HepG2 (cell line): ENCODE results near the gene RAC2. TPM values are rescaled to one million over a fixed set of nuclear protein-coding genes. Genes with fewer than 3 reads are reported as not detected.

Experiments used
- ATAC-seq: fragments of 200-7000 bp; cut with Tn5 transposase; 3 replicates; pipeline ENCODE4 v1.9.1; 2020; ENCODE audit warnings: mild to moderate bottlenecking, moderate library complexity
- BruUV-seq: library from RNA; stranded (reverse); fragments of 400-500 nt; replicated peaks from 2 replicates; lab custom pipeline; 2021; lab: Mats Ljungman, UMichigan
- CTCF ChIA-PET: fragments of 300-600 bp; formaldehyde crosslinking; extraction: SDS; loops from one replicate; lab custom pipeline; 2021; ENCODE audit warnings: low total read pairs, inconsistent platforms, low intra/inter-chr PET ratio; lab: Yijun Ruan, JAX
- POLR2A ChIA-PET: fragments of 350-600 bp; sonication (Branson Sonifier 250); formaldehyde crosslinking; loops from one replicate; lab custom pipeline; 2020; ENCODE audit warnings: antibody characterized with exemption, inconsistent platforms; lab: Yijun Ruan, JAX
- DNase-seq: peaks from one replicate; pipeline ENCODE4 v3.0.0-alpha.2; 2015; ENCODE audit warnings: low spot score
- FAIRE-seq: peaks from 3 replicates; lab custom pipeline; 2011; peaks lifted over from hg19 to GRCh38; lab: Jason Lieb, UNC
- H2AFZ ChIP-seq: one replicate; pipeline ENCODE4 v1.6.1; 2011; ENCODE audit warnings: low read length, inconsistent platforms
- H3K27ac ChIP-seq: fragments of 300-600 bp; 3 replicates; pipeline ENCODE4 v1.8.0; 2011; ENCODE audit warnings: mixed run types, mild to moderate bottlenecking, mixed read lengths, low read length, inconsistent platforms; ENCODE audit not compliant: insufficient read depth; ENCODE audit errors: extremely low read length
- H3K27me3 ChIP-seq, 2 experiments: fragments of 200-600 bp in 1 of 2; 2 replicates in 1 of 2; 3 replicates in 1 of 2; pipeline versions ENCODE4 v1.6.0 to v1.8.0; 2011; ENCODE audit warnings: low read length in 2 of 2, mild to moderate bottlenecking in 2 of 2, moderate library complexity in 2 of 2, inconsistent platforms in 1 of 2; ENCODE audit not compliant: insufficient read depth in 2 of 2, control insufficient read depth in 1 of 2
- H3K36me3 ChIP-seq, 2 experiments: fragments of 200-600 bp in 1 of 2; replicated peaks in 1 of 2; 2 replicates in 1 of 2; 3 replicates in 1 of 2; pipeline versions ENCODE4 v1.5.1 to v1.8.0; 2011; ENCODE audit warnings: low read length in 2 of 2, inconsistent platforms in 1 of 2; ENCODE audit not compliant: insufficient read depth in 2 of 2, control insufficient read depth in 1 of 2
- H3K4me1 ChIP-seq: 2 replicates; pipeline ENCODE4 v1.5.1; 2012; ENCODE audit warnings: low read length, inconsistent platforms; ENCODE audit not compliant: insufficient read depth
- H3K4me2 ChIP-seq: 2 replicates; pipeline ENCODE4 v1.6.0; 2011; ENCODE audit warnings: low read depth, low read length, inconsistent platforms
- H3K4me3 ChIP-seq, 3 experiments: fragments of 200-600 bp in 1 of 3; sonication (generic), shearing (Covaris generic) in 1 of 3; replicated peaks in 1 of 3; 2 replicates each; pipeline ENCODE4 v1.5.1; 2011 to 2016; ENCODE audit warnings: low read length in 3 of 3, inconsistent platforms in 2 of 3, low read depth in 2 of 3, mild to moderate bottlenecking in 2 of 3, control low read depth in 1 of 3, mixed read lengths in 1 of 3; ENCODE audit not compliant: insufficient read depth in 1 of 3
- H3K79me2 ChIP-seq: one replicate; pipeline ENCODE4 v1.6.1; 2011; ENCODE audit warnings: low read length, inconsistent platforms; ENCODE audit not compliant: insufficient read depth
- H3K9ac ChIP-seq: 2 replicates; pipeline ENCODE4 v1.6.0; 2011; ENCODE audit warnings: mild to moderate bottlenecking, low read depth, low read length, inconsistent platforms; ENCODE audit not compliant: insufficient read depth
- H3K9me3 ChIP-seq: 2 replicates; pipeline ENCODE4 v1.5.1; 2012; ENCODE audit warnings: mild to moderate bottlenecking, low read length
- H4K20me1 ChIP-seq: 2 replicates; pipeline ENCODE4 v1.6.0; 2011; ENCODE audit warnings: inconsistent platforms, mild to moderate bottlenecking, low read length, moderate library complexity; ENCODE audit not compliant: insufficient read depth
- AGO1 ChIP-seq: fragments of 200-400 bp; formaldehyde crosslinking; IDR thresholded peaks from 2 replicates; pipeline ENCODE4 v1.6.1; 2017; ENCODE audit warnings: mild to moderate bottlenecking, low read depth, low read length, moderate library complexity; ENCODE audit not compliant: poor library complexity, severe bottlenecking
- ASH2L ChIP-seq: fragments of 300-600, 200-600 bp; sonication (generic); IDR thresholded peaks from 2 replicates; pipeline ENCODE4 v1.7.0; 2017; ENCODE audit warnings: low read depth, mild to moderate bottlenecking, moderate library complexity, mixed read lengths, low read length; ENCODE audit not compliant: insufficient read length
- CEBPZ ChIP-seq: IDR thresholded peaks from 2 replicates; pipeline ENCODE4 v1.6.1; 2012; ENCODE audit warnings: low read length, improper control_type of control experiment
- MYC ChIP-seq: sonication (generic); formaldehyde crosslinking; IDR thresholded peaks from 2 replicates; pipeline ENCODE4 v1.9.0; 2021; ENCODE audit warnings: missing genetic modification reagents, borderline replicate concordance
- PAWR ChIP-seq: sonication (generic); formaldehyde crosslinking; IDR thresholded peaks from 2 replicates; pipeline ENCODE4 v1.4.0; 2020; ENCODE audit warnings: missing genetic modification reagents, mild to moderate bottlenecking, borderline replicate concordance
- SALL1 ChIP-seq: sonication (generic); formaldehyde crosslinking; IDR thresholded peaks from 2 replicates; pipeline ENCODE4 v1.8.0; 2022; ENCODE audit warnings: mild to moderate bottlenecking, missing genetic modification reagents
- ZNF18 ChIP-seq: sonication (generic); formaldehyde crosslinking; IDR thresholded peaks from 2 replicates; pipeline ENCODE4 v1.8.0; 2022; ENCODE audit warnings: mild to moderate bottlenecking, missing genetic modification reagents; ENCODE audit not compliant: insufficient replicate concordance
- ZNF180 ChIP-seq: sonication (generic); formaldehyde crosslinking; IDR thresholded peaks from 2 replicates; pipeline ENCODE4 v1.4.0; 2020; ENCODE audit warnings: low read depth, missing genetic modification reagents, borderline replicate concordance
- ZNF597 ChIP-seq: sonication (generic); formaldehyde crosslinking; IDR thresholded peaks from 2 replicates; pipeline ENCODE4 v1.5.0; 2020; ENCODE audit warnings: missing genetic modification reagents
- ZNF616 ChIP-seq: sonication (generic); formaldehyde crosslinking; IDR thresholded peaks from 2 replicates; pipeline ENCODE4 v1.5.0; 2020; ENCODE audit warnings: low read depth, mild to moderate bottlenecking, missing genetic modification reagents
- WGBS: methylation state at CpG from one replicate; pipeline ENCODE4 v1.1.6; 2017; ENCODE audit warnings: low lambda C conversion rate; 5-methylcytosine and 5-hydroxymethylcytosine counted together
- in situ Hi-C: cut with HindIII; loops from 2 replicates; pipeline ENCODE4 v1.10.0; 2017; ENCODE audit warnings: low pct_unique_long_range_greater_than_20kb; ENCODE audit not compliant: extremely low pct_ligation_motif_present
- intact Hi-C: fragments of 100-400 bp; cut with micrococcal nuclease; formaldehyde crosslinking; loops from one replicate; pipeline ENCODE4 v1.10.0; 2022; ENCODE audit not compliant: unreplicated experiment
- polyA plus RNA-seq, 8 experiments: library from polyadenylated mRNA; depleted of rRNA in 3 of 8; stranded (reverse) in 7 of 8; unstranded in 1 of 8; fragments of >200 nt; fragmentation: Illumina TruSeq in 4 of 8; extraction: Trizol in 4 of 8; gene quantifications; 2 replicates each; pipeline versions ENCODE4 v1.2.1 to v1.2.3, GENCODE V29; 2011 to 2016; ENCODE audit warnings: low read depth in 4 of 8, missing spikeins in 1 of 8, mixed read lengths in 1 of 8; ENCODE audit not compliant: insufficient read depth in 1 of 8
- total RNA-seq, 5 experiments: library from RNA; depleted of rRNA; stranded (reverse); fragments of >200 nt; fragmentation: Illumina TruSeq; extraction: Trizol; gene quantifications; 2 replicates each; pipeline ENCODE4 v1.2.3, GENCODE V29; 2016; ENCODE audit warnings: low read depth in 1 of 5

RAC2 gene
- total and polyA plus RNA-seq, 2 of the 13 experiments (the other 11 are each of a cell fraction or from before 2014, with no cell fraction given), result 0.73 TPM; not detected in 1

GRCh38 chr22:37279331-37280181 is 35.5 kb upstream of the RAC2 start:
- no peak overlapping the region for H3K4me2 ChIP-seq
- H4K20me1 ChIP-seq, result no peaks in the 10 kb centered on the region
- CTCF ChIA-PET, result no interaction called here
- peaks cover 4 to 36% of the 10 kb centered on the region in 2 experiments; a peak in 4 of 5 replicates for H3K27me3 ChIP-seq
- intact Hi-C loops, result no loop called here
- H3K79me2 ChIP-seq, result no peaks in the 10 kb centered on the region
- TF ChIP-seq SALL1 (CRISPR knock-in tag) (no peak), AGO1 (no peak)
- H2AFZ ChIP-seq, result no peak overlapping the region
- DNase-seq (no peak), ATAC-seq (no peak), FAIRE-seq (no peak)
- no peaks in the 10 kb centered on the region for H3K36me3 ChIP-seq
- POLR2A ChIA-PET, result no interaction called here
- no peaks in the 10 kb centered on the region; the same call in 1 of the 2 replicates for H3K4me1 ChIP-seq
- H3K27ac ChIP-seq, result no peak overlapping the region
- in situ Hi-C loops, result no loop called here
- 59% methylated on average over 16 of the region's 17 CpGs for WGBS
- no peak overlapping the region for H3K4me3 ChIP-seq
- H3K9me3 ChIP-seq, result no peaks in the 10 kb centered on the region
- H3K9ac ChIP-seq, result no peak overlapping the region
- no TSS peak for BruUV-seq

GRCh38 chr22:37278261-37278660 is 34.2 kb upstream of the RAC2 start:
- H3K79me2 ChIP-seq, result no peaks in the 10 kb centered on the region
- no TSS peak for BruUV-seq
- ATAC-seq (no peak), DNase-seq (no peak), FAIRE-seq (no peak)
- WGBS, result 0% methylated on average over 5 of the region's 5 CpGs
- no peaks in the 10 kb centered on the region; the same call in 1 of the 2 replicates for H3K4me1 ChIP-seq
- ChIA-PET CTCF (no interaction called here), POLR2A (no interaction called here)
- H3K4me2 ChIP-seq, result no peak overlapping the region
- no peaks in the 10 kb centered on the region for H4K20me1 ChIP-seq
- H3K27ac ChIP-seq, result no peak overlapping the region
- H3K4me3 ChIP-seq, result no peak overlapping the region
- intact Hi-C loops (no loop called here), in situ Hi-C loops (no loop called here)
- H2AFZ ChIP-seq, result no peak overlapping the region
- peaks cover 5 to 36% of the 10 kb centered on the region in 2 experiments; a peak in 4 of 5 replicates for H3K27me3 ChIP-seq
- H3K9ac ChIP-seq, result no peak overlapping the region
- H3K36me3 ChIP-seq, result no peaks in the 10 kb centered on the region
- no peaks in the 10 kb centered on the region for H3K9me3 ChIP-seq
- no peak for TF ChIP-seq PAWR (CRISPR knock-in tag)
- no peak for TF ChIP-seq ASH2L
- no peak for TF ChIP-seq ZNF18
- no peak for TF ChIP-seq ZNF616 (CRISPR knock-in tag)
- TF ChIP-seq ZNF180 (CRISPR knock-in tag), result no peak
- no peak for TF ChIP-seq CEBPZ
- TF ChIP-seq ZNF597 (CRISPR knock-in tag), result no peak
- no peak for TF ChIP-seq MYC (CRISPR knock-in tag)
